ENCODE data around the gene CAMKK1. TPM values are rescaled to one million over a fixed set of nuclear protein-coding genes. Genes with fewer than 3 reads are reported as not detected.

Gene CAMKK1
- total RNA-seq, 2 donors from 2014 or later: 7.1 to 11.8 TPM

- intact Hi-C loops (cut with DNase I): no loop called here
- DNase-seq (ENCODE audit: low spot score): no peak
Measured at GRCh38 chr17:3887394-3887793, 5.5 kb downstream of the CAMKK1 start.

GRCh38 chr17:3886776-3887175 lies 6.1 kb downstream of the CAMKK1 start:
- intact Hi-C loops (cut with DNase I): no loop called here
- DNase-seq (ENCODE audit: low spot score): no peak

- no peak for DNase-seq (ENCODE audit: low spot score)
- intact Hi-C loops (cut with DNase I): no loop called here
Measured at GRCh38 chr17:3885970-3886369, 6.9 kb downstream of the CAMKK1 start.

- intact Hi-C loops (cut with DNase I): no loop called here
- no peak for DNase-seq (ENCODE audit: low spot score)
Measured at GRCh38 chr17:3885271-3885670, 7.6 kb downstream of the CAMKK1 start.

GRCh38 chr17:3884188-3884587 lies 8.7 kb downstream of the CAMKK1 start:
- intact Hi-C loops (cut with DNase I): no loop called here
- no peak for DNase-seq (ENCODE audit: low spot score)

- intact Hi-C loops (cut with DNase I): no loop called here
- no peak for DNase-seq (ENCODE audit: low spot score)
Measured at GRCh38 chr17:3882276-3882675, 10.6 kb downstream of the CAMKK1 start.

GRCh38 chr17:3880983-3881382 lies 11.9 kb downstream of the CAMKK1 start:
- DNase-seq (ENCODE audit: low spot score): no peak
- intact Hi-C loops (cut with DNase I): no loop called here

GRCh38 chr17:3879591-3880417 lies 13.0 kb downstream of the CAMKK1 start:
- no peak for DNase-seq (ENCODE audit: low spot score)
- intact Hi-C loops (cut with DNase I): no loop called here

GRCh38 chr17:3879186-3879585 lies 13.7 kb downstream of the CAMKK1 start:
- intact Hi-C loops (cut with DNase I): no loop called here
- DNase-seq (ENCODE audit: low spot score): no peak

GRCh38 chr17:3877220-3877619 lies 15.6 kb downstream of the CAMKK1 start:
- intact Hi-C loops (cut with DNase I): no loop called here
- no peak for DNase-seq (ENCODE audit: low spot score)

- intact Hi-C loops (cut with DNase I): no loop called here
- DNase-seq (ENCODE audit: low spot score): no peak
Measured at GRCh38 chr17:3875317-3875716, 17.5 kb downstream of the CAMKK1 start.

- intact Hi-C loops (cut with DNase I): no loop called here
- no peak for DNase-seq (ENCODE audit: low spot score)
Measured at GRCh38 chr17:3873862-3874261, 19.0 kb downstream of the CAMKK1 start.

- intact Hi-C loops (cut with DNase I): no loop called here
- DNase-seq (ENCODE audit: low spot score): no peak
Measured at GRCh38 chr17:3870871-3871306, 22.0 kb downstream of the CAMKK1 start.

- DNase-seq (ENCODE audit: low spot score): no peak
- intact Hi-C loops (cut with DNase I): loop anchor here in 1 of 2 donors (10.0 kb wide), 1 partner anchor 137 kb away; no protein-coding TSS in a partner anchor
Measured at GRCh38 chr17:3867606-3868005, 25.2 kb downstream of the CAMKK1 start.

- intact Hi-C loops (cut with DNase I): loop anchor here in 1 of 2 donors (10.0 kb wide), 1 partner anchor 138 kb away; no protein-coding TSS in a partner anchor
- no peak for DNase-seq (ENCODE audit: low spot score)
Measured at GRCh38 chr17:3867106-3867505, 25.7 kb downstream of the CAMKK1 start.

GRCh38 chr17:3866276-3866675 lies 26.6 kb downstream of the CAMKK1 start:
- intact Hi-C loops (cut with DNase I): loop anchor here in 1 of 2 donors (10.0 kb wide), 1 partner anchor 139 kb away; no protein-coding TSS in a partner anchor
- DNase-seq (ENCODE audit: low spot score): no peak

GRCh38 chr17:3865176-3865575 lies 27.7 kb downstream of the CAMKK1 start:
- no peak for DNase-seq (ENCODE audit: low spot score)
- intact Hi-C loops (cut with DNase I): loop anchor here in 1 of 2 donors (10.0 kb wide), 1 partner anchor 140 kb away; no protein-coding TSS in a partner anchor

GRCh38 chr17:3864534-3864933 lies 28.3 kb downstream of the CAMKK1 start:
- intact Hi-C loops (cut with DNase I): loop anchor here (5.0 to 10.0 kb wide), 2 partner anchors 138 to 140 kb away; no protein-coding TSS in a partner anchor
- no peak for DNase-seq (ENCODE audit: low spot score)

GRCh38 chr17:3861761-3862681 lies 30.8 kb downstream of the CAMKK1 start:
- intact Hi-C loops (cut with DNase I): loop anchor here (5.0 to 10.0 kb wide), 2 partner anchors 140 to 143 kb away; no protein-coding TSS in a partner anchor
- no peak for DNase-seq (ENCODE audit: low spot score)

Measured in posterior vena cava (tissue), 2 donors.